Stimulated activated CD8-positive, alpha-beta memory T cell treated with anti-CD3 and anti-CD28 coated beads, Interleukin-12 subunit alpha, Interleukin-12 subunit beta, amount 100 ng/mL, for 24 hours (primary cell): ENCODE data around the gene MTOR.
"Not testable (repeated sequence)": the region's sequence is repeated elsewhere in the genome, so short reads cannot be mapped to it uniquely, and the experiment has no call there.

Source experiments
- DNase-seq: peaks from one replicate; pipeline ENCODE4 v3.0.0-alpha.2; 2020; ENCODE audit errors: extremely low read depth

MTOR gene

DNA sequence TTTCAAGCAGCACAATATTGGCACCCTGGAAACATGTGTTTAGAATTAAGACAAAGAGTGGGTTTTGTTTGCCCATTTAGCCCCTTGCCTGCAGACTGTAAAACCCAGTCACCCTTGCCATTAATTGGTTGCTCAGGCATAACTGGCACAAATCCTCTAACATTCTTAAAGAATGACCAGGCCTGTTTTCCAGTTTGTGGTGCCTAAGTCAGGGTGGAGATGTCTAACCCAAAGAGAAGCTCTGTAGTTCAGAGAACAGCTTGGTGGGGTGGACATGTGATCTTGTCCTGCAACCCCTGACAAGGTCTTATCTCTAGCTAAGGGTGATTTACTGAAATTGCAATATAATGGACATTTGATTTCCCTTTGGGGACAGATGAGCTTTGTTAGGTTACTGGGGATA lies 82.0 kb downstream of the MTOR start:
- no peak for DNase-seq

DNA sequence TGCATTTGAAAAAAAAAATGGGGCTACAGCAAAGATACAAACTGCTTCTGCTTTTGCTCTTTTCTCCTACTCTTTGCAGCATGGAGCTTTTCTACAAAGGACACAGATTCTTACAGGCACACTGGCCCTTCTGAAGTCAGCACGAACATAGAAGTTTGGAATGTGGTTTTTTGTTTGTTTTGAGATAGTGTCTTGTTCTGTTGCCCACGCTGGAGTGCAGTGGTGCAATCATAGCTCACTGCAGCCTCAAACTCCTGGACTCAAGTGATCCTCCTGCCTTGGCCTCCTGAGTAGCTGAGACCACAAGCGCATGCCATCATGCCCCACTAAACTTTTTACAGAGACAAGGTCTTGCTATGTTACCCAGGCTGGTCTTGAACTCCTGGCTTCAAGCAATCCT lies 82.6 kb downstream of the MTOR start:
- not testable (repeated sequence) for DNase-seq

DNA sequence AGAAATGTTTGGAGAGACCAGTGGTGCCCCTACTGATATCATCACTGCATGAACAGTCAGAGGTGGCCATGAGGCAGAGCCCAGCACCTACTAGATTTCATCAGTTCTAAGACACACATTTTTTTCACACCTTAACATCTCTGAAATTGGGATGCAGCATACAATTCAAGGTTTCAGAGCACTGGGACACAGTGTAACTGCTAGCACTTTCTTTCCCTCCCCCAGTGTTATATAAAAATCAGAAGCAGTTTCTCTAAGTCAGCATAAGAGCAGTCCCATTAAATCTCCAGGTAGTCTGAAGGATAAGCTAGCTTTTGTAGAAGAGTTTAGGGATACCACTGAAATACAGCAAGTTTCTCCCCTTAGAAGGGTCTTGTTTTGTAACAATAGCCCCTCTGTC lies 83.2 kb downstream of the MTOR start:
- no peak for DNase-seq

DNA sequence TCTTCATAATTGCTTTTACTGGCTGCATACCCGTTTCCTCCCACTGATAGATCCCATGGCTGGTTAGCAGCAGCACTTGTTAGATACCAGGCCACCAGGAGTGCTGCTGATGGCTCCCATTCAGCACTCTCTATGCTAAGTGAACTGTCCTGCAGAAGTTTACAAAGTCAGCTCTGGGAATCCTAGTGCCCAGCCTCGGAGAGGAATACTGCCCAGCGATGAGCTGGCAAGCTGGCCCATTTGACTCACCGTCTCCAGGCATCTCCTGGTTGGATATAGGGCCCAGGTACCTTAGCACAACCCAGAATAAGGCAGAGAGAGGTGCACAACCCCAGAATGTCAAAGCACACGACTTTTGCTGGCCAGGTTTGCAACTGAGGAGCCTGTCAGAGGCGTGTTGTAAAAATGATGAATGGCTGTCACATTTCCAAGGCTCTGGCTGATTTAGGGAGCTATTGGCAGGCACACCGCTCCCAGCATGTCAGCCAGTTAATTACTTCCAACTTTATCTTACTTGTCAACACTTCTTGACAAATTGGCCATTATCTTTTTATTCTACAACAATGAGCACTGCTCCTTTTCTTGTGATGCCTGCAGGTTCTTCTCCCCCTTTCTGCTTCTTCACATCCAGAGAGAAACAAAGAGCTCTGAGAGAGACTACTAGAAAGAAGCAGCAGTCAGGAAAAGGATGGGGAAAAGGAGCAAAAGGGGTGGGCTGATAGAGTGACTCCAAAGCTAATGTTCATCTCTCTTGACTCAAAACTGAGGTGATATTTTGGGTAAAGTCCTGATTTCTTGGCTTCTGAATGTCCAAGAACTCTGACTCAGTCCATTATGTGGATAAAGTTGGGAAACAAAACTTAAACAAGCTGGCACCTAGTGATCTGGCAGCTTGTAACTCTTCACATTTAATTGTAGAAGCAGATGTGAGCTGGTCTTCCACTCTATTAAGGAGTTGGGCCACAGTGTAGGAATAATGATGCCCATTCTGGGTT lies 84.0 kb downstream of the MTOR start:
- DNase-seq = no peak

DNA sequence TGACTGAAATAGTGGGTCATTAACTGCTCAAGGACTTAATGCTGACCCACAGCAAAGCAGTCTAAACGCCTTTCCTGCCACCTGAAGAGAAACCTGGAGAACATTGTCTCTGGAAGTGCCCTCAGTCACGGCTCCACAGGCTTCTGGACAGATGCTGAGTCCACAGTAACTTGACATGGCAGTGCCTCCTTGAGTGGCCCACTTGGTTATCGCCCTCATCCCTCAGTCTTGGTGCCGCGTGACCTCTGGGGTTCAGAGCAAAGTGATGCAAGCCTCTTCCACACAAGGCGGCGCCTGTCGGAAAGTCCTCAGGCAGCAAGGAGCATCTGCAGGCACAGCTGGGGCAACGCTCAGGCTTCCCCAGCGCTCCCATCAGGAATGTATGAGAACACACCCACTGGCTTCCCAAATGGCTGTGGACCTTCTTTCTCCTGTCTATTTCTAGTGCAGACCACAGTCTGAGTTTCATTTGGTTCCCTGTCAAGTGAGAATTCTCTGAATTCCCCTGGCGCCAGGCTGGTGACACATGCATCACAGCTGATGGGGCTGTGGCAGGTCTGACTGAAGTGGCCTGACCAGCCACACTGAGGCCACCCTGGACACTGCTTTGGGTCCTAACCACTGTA lies 86.2 kb downstream of the MTOR start:
- no peak for DNase-seq

DNA sequence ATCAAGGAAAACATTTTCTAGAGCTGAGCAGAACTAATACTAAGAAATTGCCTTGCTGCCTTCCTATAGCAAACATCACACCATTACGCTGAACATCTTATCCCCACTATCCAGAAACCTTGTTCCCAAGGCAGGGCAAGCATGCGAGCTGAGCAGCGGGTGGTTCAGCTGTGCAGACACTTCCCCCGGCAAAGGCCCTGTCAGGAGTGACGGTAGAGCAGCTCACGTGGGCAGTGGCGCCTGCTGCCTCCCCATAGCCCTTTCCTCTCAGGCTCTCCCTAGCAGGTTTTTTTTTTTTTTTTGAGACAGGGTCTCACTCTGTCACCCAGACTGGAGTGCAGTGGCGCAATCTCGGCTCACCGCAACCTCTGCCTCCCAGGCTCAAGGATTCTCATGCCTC lies 86.9 kb downstream of the MTOR start:
- DNase-seq = no peak

DNA sequence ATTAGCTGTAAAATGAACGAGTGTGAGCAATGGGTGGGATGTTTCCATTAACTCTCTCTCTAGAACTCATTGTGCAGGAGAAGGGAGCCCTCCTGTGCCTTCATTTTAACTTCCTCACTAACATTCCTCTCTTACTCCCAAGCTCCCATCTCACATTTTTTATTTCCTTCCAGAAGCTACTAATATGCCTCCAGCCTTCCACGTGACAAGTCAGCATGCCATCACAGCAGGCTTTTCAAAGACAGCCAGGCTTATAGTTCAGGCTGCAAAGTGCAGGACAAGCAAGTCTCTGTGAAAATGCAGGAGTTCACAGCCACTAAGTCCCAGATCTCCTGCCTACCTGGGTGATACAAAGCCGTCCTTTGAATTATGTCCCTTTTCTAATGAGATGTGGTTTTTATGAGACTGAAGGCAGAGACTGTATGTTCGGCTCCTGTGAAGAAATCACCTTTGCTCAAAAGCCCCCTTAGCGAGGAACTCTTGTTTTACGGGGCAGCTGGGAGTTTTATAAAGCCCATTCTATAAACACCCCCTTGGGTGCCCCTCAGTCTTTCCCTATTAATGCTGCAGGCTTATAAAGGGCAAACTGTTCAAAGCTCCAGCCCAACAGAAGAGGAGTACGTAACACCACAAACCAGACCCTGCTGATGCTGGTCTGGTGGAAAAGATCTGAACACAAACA lies 87.9 kb downstream of the MTOR start:
- no peak for DNase-seq

DNA sequence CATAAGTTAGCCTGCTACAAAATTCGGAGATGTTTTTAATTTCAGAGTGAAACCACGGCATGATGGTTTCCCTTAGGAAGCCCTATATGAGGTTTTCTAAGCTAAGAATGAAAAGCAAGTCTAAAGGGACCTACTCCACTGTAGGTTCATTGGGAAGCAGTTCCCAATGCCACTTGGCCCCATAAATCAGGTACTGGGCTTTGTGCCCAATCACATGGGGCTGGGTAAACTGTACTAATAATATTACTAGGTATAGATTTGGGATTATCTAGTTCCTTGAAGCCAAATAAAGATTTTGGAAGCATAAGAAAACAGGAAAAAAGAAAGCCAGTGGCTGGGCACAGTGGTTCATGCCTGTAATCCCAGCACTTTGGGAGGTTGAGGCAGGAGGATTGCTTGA lies 92.2 kb downstream of the MTOR start:
- DNase-seq = no peak

DNA sequence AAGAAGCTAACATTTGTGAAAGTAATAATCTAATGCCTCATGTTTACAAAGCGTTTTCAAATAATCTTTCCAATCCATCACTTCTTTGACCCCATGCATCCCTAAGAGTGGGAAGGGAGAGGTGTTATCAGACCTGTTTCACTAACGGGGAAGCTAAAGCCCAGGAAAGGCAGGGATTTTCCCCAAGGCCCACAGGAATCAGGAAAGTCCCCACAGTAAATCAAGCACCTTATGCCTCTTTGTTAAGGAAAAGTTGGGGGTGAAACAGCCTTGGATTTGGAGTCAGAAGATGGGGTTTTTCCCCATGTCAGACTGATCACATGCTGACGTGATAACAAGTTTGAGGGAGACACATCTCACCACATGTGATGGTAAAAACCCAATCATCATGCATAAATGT lies 93.1 kb downstream of the MTOR start:
- no peak for DNase-seq

DNA sequence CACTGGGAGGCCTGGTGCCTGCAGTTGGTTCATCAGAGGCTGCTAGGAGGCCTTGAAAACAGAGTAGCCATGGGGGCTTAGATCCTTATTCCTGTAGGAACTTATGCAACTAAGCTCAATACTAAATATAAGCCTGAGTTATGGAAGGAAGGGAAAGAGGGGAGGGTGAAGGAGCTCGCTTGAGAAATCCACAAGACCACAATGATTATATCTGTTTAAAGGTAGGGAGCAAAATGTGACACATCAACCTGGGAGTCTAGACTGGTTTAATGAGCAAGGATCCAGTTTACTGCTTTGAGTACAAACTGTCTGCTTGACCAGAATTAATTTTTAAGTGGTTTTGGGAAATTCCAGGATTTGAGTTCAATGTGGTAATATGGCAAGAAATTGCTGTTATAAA lies 93.6 kb downstream of the MTOR start:
- DNase-seq = no peak

DNA sequence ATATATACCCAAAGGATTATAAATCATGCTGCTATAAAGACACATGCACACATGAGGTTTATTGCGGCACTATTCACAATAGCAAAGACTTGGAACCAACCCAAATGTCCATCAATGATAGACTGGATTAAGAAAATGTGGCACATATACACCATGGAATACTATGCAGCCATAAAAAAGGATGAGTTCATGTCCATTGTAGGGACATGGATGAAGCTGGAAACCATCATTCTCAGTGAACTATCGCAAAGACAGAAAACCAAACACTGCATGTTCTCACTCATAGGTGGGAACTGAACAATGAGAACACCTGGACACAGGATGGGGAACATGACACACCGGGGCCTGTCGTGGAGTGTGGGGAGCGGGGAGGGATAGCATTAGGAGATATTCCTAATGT lies 95.6 kb downstream of the MTOR start:
- DNase-seq = not testable (repeated sequence)

DNA sequence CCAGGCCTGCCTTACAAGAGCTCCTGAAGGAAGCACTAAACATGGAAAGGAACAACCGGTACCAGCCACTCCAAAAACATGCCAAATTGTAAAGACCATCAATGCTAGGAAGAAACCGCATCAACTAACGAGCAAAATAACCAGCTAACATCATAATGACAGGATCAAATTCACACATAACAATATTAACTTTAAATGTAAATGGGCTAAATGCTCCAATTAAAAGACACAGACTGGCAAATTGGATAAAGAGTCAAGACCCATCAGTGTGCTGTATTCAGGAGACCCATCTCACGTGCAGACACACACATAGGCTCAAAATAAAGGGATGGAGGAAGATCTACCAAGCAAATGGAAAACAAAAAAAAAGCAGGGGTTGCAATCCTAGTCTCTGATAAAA lies 99.6 kb downstream of the MTOR start:
- DNase-seq = not testable (repeated sequence)

DNA sequence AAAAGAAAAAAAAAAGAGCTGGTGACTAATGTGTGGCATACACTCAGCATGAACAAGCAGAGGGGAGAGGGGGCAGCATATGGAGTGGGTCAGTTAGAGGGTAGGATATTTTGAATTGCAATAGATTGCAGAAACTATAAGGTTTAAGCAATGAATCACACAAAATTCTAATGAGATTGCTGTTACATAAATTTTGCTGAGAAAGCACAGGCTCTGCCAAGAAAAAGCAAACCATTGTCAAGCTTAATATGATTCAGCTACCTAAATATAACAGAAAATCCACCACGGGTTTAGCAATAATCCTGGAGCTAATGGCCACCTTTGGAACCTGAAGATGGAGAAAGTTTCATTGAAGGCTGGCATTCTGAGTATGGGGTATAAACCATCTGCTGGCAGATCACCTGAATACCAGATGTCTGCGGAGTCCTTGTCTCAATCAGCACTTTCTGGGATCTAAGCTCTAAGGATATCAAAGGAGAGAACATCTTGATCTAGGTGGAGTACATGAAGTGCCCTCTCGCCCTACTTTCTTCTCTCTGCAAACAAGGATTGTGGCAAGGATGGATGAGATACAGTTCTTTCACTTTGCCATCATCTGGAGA lies 103.5 kb downstream of the MTOR start:
- DNase-seq = no peak

DNA sequence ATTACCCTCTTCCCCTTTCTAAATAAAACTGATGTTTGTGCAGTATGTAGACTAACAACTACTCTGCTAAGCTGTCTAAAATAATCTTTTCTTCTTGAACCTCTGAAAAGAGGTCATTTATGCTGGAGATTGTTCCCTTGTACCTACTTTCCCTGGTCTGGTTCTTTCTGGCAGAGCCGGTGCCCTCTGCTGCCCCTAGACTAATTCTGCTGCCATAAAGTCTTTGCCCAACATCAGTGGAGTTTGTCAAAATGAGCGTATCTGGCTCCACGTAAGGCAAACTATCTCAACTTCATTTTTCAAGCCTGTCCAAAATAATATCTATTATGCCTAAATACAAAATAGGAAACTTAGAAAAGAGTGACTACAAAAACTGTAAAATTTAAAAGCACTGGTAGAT lies 104.1 kb downstream of the MTOR start:
- no peak for DNase-seq

DNA sequence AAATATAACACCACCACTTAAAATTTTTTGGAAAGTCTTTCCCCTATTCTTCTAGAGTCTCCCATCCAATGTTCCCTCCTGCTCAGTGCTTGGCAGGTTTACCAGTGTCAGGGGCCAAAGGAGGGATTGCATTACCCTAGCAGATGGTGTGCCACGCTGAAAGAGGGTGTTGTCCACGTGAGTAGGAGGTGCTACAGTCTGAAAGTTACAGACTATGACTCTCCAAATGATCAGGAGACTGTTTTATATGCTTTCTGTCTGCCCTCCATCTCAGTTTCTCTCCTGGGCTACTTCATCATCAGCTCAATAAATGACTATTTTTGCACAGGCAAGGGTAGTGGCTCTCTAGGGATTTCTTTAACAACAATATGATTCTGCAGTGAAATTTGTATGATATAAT lies 104.5 kb downstream of the MTOR start:
- no peak for DNase-seq

DNA sequence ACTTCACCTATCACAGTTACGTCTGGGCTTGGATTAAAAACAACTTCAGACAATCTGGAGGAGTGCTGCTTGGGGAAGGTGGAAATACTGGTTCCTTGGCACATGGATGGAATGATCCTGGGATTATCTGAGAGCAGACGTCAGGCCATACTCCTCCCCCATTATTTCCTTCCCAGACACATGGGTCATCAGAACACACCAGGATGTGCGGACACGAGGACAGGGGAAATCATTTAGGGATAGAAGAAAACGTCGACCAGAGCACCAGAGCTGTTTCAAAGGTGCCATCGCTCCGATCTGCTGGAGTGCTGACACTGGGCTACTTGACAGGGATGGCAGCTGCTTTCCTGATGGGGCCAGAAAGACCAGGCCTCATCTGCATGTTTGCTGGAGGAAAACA lies 105.0 kb downstream of the MTOR start:
- DNase-seq = no peak

DNA sequence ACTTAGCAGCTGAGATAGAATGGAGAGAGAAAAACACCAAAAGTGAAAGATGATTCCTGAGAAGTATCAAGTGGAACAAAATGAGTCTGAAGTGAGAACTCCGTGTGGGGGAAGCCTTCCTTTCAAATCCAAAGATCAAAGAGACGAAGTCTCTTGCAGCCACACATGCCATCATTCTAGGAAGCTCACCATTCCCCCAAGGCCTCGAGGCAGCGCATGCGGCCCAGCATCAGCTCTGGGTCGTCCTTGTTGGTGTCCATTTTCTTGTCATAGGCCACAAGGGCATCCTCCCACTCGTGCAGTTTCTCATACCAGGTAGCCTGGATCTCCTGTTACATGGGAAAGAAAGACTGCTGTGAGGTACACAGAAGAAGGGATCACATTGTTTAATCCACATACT lies 105.4 kb downstream of the MTOR start:
- no peak for DNase-seq

DNA sequence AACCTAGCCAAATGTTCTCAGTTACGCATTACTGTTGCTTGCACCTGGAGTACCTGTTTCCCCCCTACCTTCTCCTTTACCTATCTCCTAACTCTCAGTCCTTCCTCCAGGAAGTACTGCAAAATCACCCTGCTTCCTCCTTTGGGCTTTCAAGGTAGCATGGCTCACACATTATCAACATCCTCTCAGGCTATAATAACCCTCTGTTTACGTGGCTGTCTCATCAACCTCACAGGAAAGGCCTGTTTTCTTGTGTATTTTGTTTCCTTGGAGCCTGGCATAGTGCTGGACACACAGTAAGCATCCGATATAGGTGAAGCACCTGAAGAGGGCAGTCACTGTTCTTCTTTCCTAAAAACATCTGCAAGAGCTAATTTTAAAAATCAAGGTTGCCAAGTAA lies 105.9 kb downstream of the MTOR start:
- DNase-seq = no peak

DNA sequence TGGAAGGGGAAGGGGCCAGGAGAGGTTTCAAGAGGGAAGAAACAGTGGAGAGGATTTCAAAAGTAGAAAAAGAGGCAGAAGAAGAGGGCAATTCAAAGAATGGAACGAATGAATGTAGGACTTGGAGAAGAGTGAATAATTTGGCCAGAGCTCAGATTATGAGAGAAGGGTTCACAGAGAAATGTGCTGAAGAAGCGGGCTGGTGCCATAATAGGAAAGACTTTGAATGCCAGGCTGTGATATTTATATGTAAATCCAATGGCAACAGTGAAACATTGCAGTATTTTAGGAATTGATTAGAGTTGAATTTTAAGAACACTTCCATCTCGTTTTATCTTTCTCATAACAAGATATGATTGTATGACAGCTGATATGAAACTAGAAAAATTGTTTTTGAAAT lies 109.2 kb downstream of the MTOR start:
- no peak for DNase-seq

DNA sequence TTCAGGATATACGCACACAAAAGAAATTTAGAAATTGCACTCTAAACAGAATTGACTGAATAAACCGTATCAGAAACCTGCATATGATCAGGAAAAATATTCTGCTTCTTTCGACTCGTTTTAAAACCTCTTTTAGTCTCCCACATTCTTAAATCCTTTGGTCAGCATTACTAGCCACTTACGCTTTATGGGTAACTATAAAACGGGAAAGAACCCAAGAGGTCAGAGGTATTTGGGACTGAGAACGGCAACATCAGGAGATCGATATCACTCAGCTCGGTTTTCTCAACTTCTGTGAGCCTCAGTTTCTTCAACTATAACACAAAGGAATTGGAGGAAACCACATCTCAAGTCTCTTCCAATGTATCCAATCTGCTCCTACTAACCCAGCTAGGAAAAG lies 109.6 kb downstream of the MTOR start:
- no peak for DNase-seq

DNA sequence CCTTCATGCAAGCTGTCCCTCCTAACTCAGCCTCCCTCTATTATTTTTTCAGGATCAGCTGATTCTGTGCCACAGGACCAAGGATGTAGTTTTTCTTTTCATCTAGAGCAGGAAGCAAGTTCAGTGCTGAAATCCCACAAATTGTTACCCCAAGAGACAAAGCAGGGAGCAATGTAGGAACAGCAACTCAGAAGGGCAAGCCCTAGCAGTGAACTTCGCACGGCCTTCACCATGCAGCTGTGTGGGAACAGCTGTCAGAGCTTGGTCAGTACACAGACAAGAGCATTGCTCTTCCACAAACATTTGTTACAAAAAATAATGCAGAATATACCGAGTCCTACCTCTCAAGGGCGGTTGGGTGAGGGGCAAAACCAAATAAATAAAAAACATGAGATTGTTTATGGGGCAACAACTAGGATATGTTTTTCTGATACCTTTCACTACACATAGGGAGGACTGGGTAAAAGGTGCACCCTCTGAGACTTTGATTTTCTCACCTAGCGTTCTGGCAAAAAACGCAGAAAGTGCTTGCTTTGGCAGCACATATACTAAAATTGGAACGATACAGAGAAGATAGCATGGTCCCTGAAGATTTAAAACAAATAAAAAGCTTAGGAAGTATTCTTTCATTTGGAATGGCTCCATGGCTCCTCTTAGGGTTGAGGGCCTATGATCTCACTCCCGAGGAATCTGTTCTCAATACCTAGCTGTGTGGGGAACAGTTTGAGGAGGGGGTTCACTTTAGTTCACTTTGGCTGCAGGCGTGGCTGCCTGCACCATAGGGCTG lies 110.3 kb downstream of the MTOR start:
- DNase-seq = no peak

DNA sequence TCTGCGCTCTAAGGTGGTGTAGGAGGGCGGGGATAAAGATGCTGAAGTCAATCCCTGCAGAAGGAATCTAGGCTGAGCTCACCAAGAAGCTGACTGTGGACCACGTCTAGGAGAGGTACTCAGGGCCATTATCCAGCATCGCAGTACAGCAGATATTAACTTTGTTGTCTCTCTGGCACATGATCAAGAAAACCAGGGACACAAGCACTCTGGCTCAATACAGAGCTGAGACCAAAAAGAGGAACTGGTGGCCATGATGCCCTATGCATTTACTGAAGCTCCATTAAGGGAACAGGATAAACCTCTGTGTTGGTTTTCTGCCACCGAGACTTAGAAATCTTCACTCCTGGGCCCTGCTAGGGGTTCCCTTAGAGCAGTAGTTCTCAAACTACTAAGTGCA lies 111.2 kb downstream of the MTOR start:
- DNase-seq = no peak
